ENCODE results near the gene AKR1C2.

DNA sequence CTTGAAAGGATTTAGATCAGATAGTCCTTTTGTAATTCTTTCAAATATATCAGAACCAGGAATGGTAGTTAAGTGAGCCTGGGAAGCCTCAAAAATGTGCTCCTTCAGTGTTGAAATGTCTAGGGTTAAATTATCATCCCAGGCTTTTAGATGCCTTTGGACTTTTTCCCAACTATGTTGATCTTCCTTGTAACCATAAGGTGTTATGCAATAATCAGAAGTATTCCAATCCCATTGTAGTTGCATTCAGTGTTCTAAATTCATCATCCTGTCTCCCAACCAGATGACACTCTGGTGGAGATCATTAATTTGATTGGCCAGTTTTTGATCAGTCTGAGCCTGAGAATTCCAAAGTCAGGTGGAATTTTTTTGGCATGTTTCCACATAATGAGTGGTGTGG lies 35.1 kb upstream of the AKR1C2 start:
- no peak for TF ChIP-seq CTCF (IDR thresholded peaks at IDR 0.05; ENCODE audit: poor library complexity, severe bottlenecking)
- TF ChIP-seq EP300 (conservative IDR thresholded peaks at IDR 0.05; ENCODE audit: poor library complexity, severe bottlenecking) = no peak
- no peak for TF ChIP-seq POLR2AphosphoS5 (IDR thresholded peaks at IDR 0.05)
- TF ChIP-seq REST (IDR thresholded peaks at IDR 0.05; ENCODE audit: borderline replicate concordance) = no peak
- TF ChIP-seq TAF1 (IDR thresholded peaks at IDR 0.05; ENCODE audit: low read depth) = no peak
- TF ChIP-seq SMC3 (conservative IDR thresholded peaks at IDR 0.05; ENCODE audit: poor library complexity) = no peak
- TF ChIP-seq MXI1 (conservative IDR thresholded peaks at IDR 0.05; ENCODE audit: poor library complexity, severe bottlenecking) = no peak
- no peak for TF ChIP-seq EZH2 (IDR thresholded peaks at IDR 0.05; ENCODE audit: borderline replicate concordance, insufficient read depth, low read length, poor library complexity, severe bottlenecking)

Measured in neural cell (in vitro differentiated cells).